Aorta (tissue), 5 donors: Measurements from ENCODE around the gene PIAS1. TPM values are rescaled to one million over a fixed set of nuclear protein-coding genes. Genes with fewer than 3 reads are reported as not detected.
A peak's percentile ranks its signal among the peaks of the same experiment; 100 is the strongest.

ENCODE experiments used
- ATAC-seq: fragments of 200-7000 bp; cut with Tn5 transposase; one replicate; pipeline ENCODE4 v1.9.1; 2022; ENCODE audit warnings: moderate library complexity; ENCODE audit not compliant: low FRiP score
- DNase-seq, 2 donors: peaks; one replicate each; pipeline ENCODE4 v3.0.0-alpha.2; 2020
- H3K27ac ChIP-seq, 2 donors: one replicate each; pipeline ENCODE4 v1.5.1; 2013; ENCODE audit warnings: low read length in 2 of 2, mild to moderate bottlenecking in 2 of 2, moderate library complexity in 2 of 2, control low read depth in 1 of 2, inconsistent platforms in 1 of 2, low read depth in 1 of 2
- H3K27me3 ChIP-seq, 2 donors: one replicate each; pipeline ENCODE4 v1.6.1; 2013; ENCODE audit warnings: control low read depth in 1 of 2, low read length in 1 of 2, mild to moderate bottlenecking in 1 of 2, moderate library complexity in 1 of 2; ENCODE audit not compliant: insufficient read depth in 2 of 2, control insufficient read depth in 1 of 2
- H3K36me3 ChIP-seq, 2 donors: one replicate each; pipeline ENCODE4 v1.6.1; 2013; ENCODE audit warnings: control low read depth in 1 of 2, low read length in 1 of 2, mild to moderate bottlenecking in 1 of 2; ENCODE audit not compliant: insufficient read depth in 2 of 2, control insufficient read depth in 1 of 2
- H3K4me1 ChIP-seq, 2 donors: one replicate each; pipeline ENCODE4 v1.6.1; 2013; ENCODE audit warnings: low read length in 2 of 2, control low read depth in 1 of 2, mild to moderate bottlenecking in 1 of 2, moderate library complexity in 1 of 2; ENCODE audit not compliant: insufficient read depth in 2 of 2, control insufficient read depth in 1 of 2
- H3K4me3 ChIP-seq, 2 donors: one replicate each; pipeline ENCODE4 v1.5.1; 2013; ENCODE audit warnings: low read length in 2 of 2, control low read depth in 1 of 2, mild to moderate bottlenecking in 1 of 2
- H3K9me3 ChIP-seq: one replicate; pipeline ENCODE4 v1.6.1; 2013; ENCODE audit warnings: mild to moderate bottlenecking, low read length; ENCODE audit not compliant: control insufficient read depth
- WGBS, 2 donors: extraction: QIAGEN DNeasy Blood & Tissue Kit; methylation state at CpG; one replicate each; pipeline ENCODE4 v1.1.7; 2013; 5-methylcytosine and 5-hydroxymethylcytosine counted together
- intact Hi-C, 2 donors: fragments of 100-400 bp; cut with DNase I; formaldehyde crosslinking; loops; one replicate each; pipeline versions ENCODE4 v1.14.2 to v1.15.0; 2022
- polyA plus RNA-seq, 2 donors: library from polyadenylated mRNA; stranded (reverse); fragments of 200-250 nt; gene quantifications; one replicate each; pipeline ENCODE4 v1.2.3, GENCODE V29; 2013
- total RNA-seq, 2 donors: library from RNA; stranded (reverse); fragmentation: NEBNext Ultra II Directional; extraction: Animal tissue kit (Norgen Biotek cat#: 25700); gene quantifications; one replicate each; pipeline ENCODE4 v1.2.1, GENCODE V29; 2021
- donor health status: healthy with polysubstance abuse.
- donor health status: Bipolar disorder and iron deficiency.
- donor health status: DM: no; HTN: no; CAD: no.
- donor health status: DM: no; HTN: no; CAD: no.
- donor health status: DM: yes; HTN: yes; CAD: no.

PIAS1 gene
- total and polyA plus RNA-seq, 4 donors: 7.0 to 62.9 (median 28.5) TPM

- ATAC-seq: no peak
- WGBS, 2 donors: 58 to 66% methylated on average over 3 of the region's 3 CpGs
- no peak overlapping the region for H3K27ac ChIP-seq
- H3K4me1 ChIP-seq: peaks cover 0 to 4% of the 10 kb centered on the region in 2 donors
- no peak for DNase-seq
- H3K27me3 ChIP-seq: no peaks in the 10 kb centered on the region
- no peaks in the 10 kb centered on the region for H3K36me3 ChIP-seq
- H3K9me3 ChIP-seq: no peaks in the 10 kb centered on the region
- H3K4me3 ChIP-seq: no peak overlapping the region
- intact Hi-C loops: no loop called here
Measured at GRCh38 chr15:68191555-68191954, 137.4 kb downstream of the PIAS1 start.

GRCh38 chr15:68192117-68192516 is 138.0 kb downstream of the PIAS1 start:
- no peak for DNase-seq
- intact Hi-C loops: no loop called here
- Histone ChIP-seq H3K27ac (no peak overlapping the region), H3K36me3 (no peaks in the 10 kb centered on the region), H3K4me3 (no peak overlapping the region), H3K9me3 (no peaks in the 10 kb centered on the region), H3K4me1 (peaks cover 0 to 4% of the 10 kb centered on the region in 2 donors), H3K27me3 (no peaks in the 10 kb centered on the region)
- no peak for ATAC-seq
- 94% methylated on average over 4 of the region's 4 CpGs for WGBS, 2 donors

- no peak for DNase-seq
- Histone ChIP-seq H3K27me3 (no peaks in the 10 kb centered on the region), H3K27ac (peak overlapping the region in 1 of 2 donors; percentile 18), H3K9me3 (no peaks in the 10 kb centered on the region), H3K36me3 (no peaks in the 10 kb centered on the region), H3K4me1 (peaks cover 0 to 4% of the 10 kb centered on the region in 2 donors), H3K4me3 (no peak overlapping the region)
- 55 to 60% methylated on average over 5 of the region's 5 CpGs for WGBS, 2 donors
- ATAC-seq: no peak
- intact Hi-C loops: no loop called here
Measured at GRCh38 chr15:68192804-68193486, 138.8 kb downstream of the PIAS1 start.

GRCh38 chr15:68195336-68196112 is 141.4 kb downstream of the PIAS1 start:
- peak in 1 of 2 donors; percentile 13 for DNase-seq
- Histone ChIP-seq H3K9me3 (no peaks in the 10 kb centered on the region), H3K36me3 (no peaks in the 10 kb centered on the region), H3K4me3 (no peak overlapping the region), H3K27ac (no peak overlapping the region), H3K4me1 (no peaks in the 10 kb centered on the region), H3K27me3 (no peaks in the 10 kb centered on the region)
- intact Hi-C loops: no loop called here
- ATAC-seq: no peak
- WGBS, 2 donors: 92 to 94% methylated on average over 8 of the region's 8 CpGs

GRCh38 chr15:68196445-68197169 is 142.5 kb downstream of the PIAS1 start:
- no peaks in the 10 kb centered on the region for H3K36me3 ChIP-seq
- 74 to 77% methylated on average over 17 of the region's 17 CpGs for WGBS, 2 donors
- no peak for DNase-seq

GRCh38 chr15:68197170-68197492 is 143.0 kb downstream of the PIAS1 start:
- intact Hi-C loops: no loop called here

More at GRCh38 chr15:68196445-68197169, 142.5 kb downstream of the PIAS1 start:
- H3K9me3 ChIP-seq: no peaks in the 10 kb centered on the region
- H3K4me1 ChIP-seq: no peaks in the 10 kb centered on the region
- H3K4me3 ChIP-seq: no peak overlapping the region
- no peaks in the 10 kb centered on the region for H3K27me3 ChIP-seq
- ATAC-seq: no peak
- H3K27ac ChIP-seq: no peak overlapping the region
- intact Hi-C loops: no loop called here

GRCh38 chr15:68197661-68198437 is 143.7 kb downstream of the PIAS1 start:
- no peaks in the 10 kb centered on the region for H3K9me3 ChIP-seq
- no peaks in the 10 kb centered on the region for H3K4me1 ChIP-seq
- ATAC-seq: no peak
- WGBS, 2 donors: 92 to 95% methylated on average over 11 of the region's 11 CpGs
- no peaks in the 10 kb centered on the region for H3K36me3 ChIP-seq
- H3K4me3 ChIP-seq: no peak overlapping the region
- DNase-seq: no peak
- H3K27ac ChIP-seq: no peak overlapping the region
- H3K27me3 ChIP-seq: no peaks in the 10 kb centered on the region
- intact Hi-C loops: no loop called here

More at GRCh38 chr15:68197170-68197492, 143.0 kb downstream of the PIAS1 start:
- no peaks in the 10 kb centered on the region for H3K9me3 ChIP-seq
- ATAC-seq (no peak), DNase-seq (no peak)
- WGBS, 2 donors: 92 to 96% methylated on average over 8 of the region's 8 CpGs
- no peak overlapping the region for H3K4me3 ChIP-seq
- no peaks in the 10 kb centered on the region for H3K36me3 ChIP-seq
- no peaks in the 10 kb centered on the region for H3K27me3 ChIP-seq
- no peak overlapping the region for H3K27ac ChIP-seq
- no peaks in the 10 kb centered on the region for H3K4me1 ChIP-seq

GRCh38 chr15:68199340-68199739 is 145.2 kb downstream of the PIAS1 start:
- Histone ChIP-seq H3K4me3 (no peak overlapping the region), H3K27ac (no peak overlapping the region), H3K27me3 (no peaks in the 10 kb centered on the region), H3K9me3 (no peaks in the 10 kb centered on the region), H3K4me1 (no peaks in the 10 kb centered on the region), H3K36me3 (no peaks in the 10 kb centered on the region)
- intact Hi-C loops: no loop called here
- ATAC-seq: no peak
- peak in 1 of 2 donors; percentile 30 for DNase-seq
- WGBS, 2 donors: 31 to 34% methylated on average over 11 of the region's 11 CpGs
